Smooth muscle cell of the brain vasculature (primary cell): ENCODE results near the gene CDSN.

Experiments
- DNase-seq: peaks from one replicate; pipeline ENCODE4 v3.0.0-alpha.2; 2012; ENCODE audit warnings: low read depth, low spot score

Gene CDSN

DNA sequence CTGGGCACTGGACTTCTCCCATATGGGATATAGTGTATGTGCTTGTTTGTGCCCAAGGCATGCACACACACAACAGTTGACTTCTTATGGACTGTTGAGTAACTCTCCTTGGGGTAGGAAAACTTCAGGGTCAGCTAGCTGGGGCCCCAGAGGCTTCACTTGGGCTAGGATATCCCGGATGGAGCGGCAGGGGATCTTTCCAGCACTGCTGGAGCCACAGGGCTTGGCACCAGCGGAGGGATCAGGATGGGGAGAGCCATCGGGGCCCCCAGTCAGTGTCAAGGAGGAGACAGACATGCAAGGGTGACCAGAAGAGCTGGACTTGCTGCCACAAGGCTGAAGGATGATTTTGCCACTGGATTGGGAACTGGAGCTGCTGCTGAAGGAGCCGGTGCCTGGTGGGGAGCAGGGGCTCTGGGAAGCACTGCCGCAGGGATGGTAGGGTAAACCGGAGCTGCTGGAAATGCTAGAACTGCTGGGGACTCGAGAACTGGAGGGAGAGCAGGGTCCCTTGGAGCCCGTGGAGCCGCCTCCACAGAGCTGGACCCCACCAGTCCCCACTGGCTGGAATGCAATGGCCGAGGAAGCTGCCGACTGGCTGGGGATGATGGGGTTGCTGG is 4.2 kb downstream of the CDSN start:
- no peak for DNase-seq

DNA sequence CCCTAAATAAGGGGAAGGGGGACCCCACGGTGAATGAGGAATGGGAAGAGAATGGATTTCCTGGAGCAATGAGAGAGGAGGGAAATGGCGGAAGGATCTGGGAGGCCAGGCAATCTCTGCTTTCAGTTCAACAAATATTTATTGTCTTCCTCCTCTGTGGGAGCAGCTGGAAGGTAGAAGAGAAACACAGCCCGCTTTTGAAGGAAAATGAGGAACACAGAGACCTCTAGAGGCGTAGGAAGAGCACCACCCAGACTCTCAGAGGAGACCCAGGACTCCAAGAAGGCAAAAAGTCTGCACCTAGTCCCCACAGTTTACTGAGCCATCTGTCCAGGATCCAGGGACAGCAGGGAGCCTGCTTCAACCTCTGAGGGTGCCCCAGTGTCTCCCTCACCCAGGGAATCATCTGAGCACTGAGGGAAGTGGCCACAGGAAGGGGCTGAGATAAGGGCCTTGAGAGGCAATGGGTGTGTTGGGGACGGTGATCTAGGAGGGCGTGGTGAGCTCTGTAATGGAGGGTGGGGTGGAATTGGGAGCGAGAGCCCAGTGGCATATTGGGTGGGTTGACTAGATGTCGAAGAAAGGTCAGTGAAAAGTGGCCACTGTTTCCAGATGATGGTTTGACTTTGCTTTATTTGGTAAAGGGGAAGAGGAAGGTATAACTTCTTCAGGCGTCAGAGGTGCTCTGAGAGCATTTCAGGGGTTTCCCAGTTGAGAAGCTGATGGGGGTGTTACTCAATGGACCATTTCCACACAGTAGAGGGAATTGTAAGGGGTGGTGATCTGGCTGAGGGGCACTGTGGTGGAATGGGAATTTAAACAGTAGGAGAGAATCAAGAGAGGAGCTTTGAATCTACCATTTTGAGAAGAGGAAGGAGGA is 5.0 kb downstream of the CDSN start:
- no peak for DNase-seq

DNA sequence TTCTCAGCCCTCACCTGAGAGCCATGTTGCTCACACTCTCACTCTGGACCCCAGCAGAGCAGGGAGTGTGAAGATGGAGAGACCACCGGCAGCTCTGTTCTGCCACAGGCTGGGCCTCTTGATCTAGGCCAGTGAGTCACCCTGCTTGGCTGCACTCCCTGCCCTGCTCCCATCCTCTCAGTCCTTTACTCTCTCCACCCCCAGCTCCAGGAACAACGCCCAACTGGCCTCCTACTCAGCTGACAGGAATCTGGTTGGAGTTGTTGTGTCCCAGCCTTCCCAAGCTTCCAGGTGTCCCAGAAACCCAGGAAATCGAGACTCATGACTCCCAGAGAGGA is 5.7 kb downstream of the CDSN start, which contains the start of gene PSORS1C1:
Gene PSORS1C1, plus strand, starts transcription at position 260 of the 338 bp plus-strand sequence. CDS start 14,833 bp downstream, outside the sequence.
- DNase-seq = peak; percentile 85

DNA sequence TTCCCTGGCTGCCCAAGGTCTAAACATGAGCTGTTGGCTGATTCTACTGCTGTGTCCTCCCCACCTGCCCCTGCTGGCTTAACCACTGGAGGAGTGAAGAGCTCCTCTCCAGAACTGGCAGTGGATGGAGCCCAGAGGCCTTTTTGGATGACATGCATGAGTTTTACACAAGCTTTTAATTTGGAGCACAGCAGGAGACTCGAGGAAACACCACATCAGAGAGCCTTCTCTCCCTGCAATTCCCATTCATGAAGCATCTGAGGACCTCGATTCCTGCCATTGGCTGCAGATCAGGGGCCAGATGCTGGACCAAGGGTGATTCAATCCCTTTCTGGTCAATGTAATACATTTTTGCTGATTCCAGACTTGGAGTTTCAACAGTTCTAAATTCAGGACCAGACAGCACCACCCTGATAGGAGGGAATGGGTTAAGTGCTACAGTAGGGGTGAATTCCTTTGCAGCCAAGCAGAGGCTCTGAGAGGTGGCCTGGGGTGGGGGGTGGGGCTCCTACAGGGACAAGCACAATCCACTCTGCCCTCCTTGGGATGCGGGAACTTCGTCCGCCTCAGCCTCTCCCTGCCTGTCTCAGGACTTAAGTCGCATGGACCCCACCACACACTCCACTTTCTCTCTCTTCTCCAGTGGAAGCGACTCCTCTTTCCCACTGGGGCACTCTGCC is 6.2 kb downstream of the CDSN start:
- peak; percentile 69 for DNase-seq

DNA sequence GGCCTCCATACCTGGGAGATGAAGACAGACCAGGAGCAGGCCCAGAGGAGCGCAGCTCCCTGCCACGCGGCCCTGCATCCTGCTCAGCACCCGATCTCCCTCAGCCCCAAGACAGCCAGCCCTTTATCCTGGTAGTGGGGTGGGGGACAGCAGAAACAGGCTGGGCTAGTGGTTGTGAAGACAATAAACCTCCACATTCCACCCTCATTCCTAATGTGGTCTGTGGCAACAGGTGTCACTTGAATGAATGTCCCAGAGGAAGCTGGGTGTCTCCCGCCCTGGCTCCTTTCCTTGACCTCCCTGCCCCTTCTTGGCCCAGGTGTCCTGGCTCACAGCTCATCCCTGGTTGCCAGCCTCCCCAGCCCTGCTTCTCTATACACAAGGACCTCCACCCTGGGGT is 7.8 kb downstream of the CDSN start, which contains the start of gene C6orf15:
Gene C6orf15, minus strand, starts transcription at position 98 of the 400 bp plus-strand sequence. Its CDS starts 20 bp downstream, at position 78.
- DNase-seq = no peak

- DNase-seq = no peak
These were observed 8.5 kb downstream of the CDSN start for GRCh38 chr6:31111712-31112111.

- no peak for DNase-seq
These were observed 9.2 kb downstream of the CDSN start for GRCh38 chr6:31110825-31111582.

DNA sequence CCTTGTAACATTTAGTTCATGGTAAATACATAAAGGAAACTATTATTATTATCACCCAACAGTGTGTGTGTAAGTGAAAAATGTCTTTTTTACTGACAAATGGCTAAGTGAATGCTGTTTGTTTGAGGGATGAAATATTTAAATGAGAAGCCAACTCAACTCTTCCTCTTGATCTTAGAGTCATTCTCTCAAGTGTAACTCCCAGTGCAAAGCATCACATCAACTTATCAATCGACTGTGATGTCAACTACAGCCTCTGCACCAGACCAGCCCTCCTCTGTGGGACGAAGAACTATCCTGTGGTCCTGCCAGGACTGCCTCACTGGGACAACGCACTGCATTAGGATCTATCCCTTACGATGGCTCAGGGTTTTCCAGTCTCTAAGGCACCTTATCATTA is 13.2 kb downstream of the CDSN start:
- no peak for DNase-seq

- DNase-seq = no peak
These were observed 17.1 kb downstream of the CDSN start for GRCh38 chr6:31103136-31103535.

DNA sequence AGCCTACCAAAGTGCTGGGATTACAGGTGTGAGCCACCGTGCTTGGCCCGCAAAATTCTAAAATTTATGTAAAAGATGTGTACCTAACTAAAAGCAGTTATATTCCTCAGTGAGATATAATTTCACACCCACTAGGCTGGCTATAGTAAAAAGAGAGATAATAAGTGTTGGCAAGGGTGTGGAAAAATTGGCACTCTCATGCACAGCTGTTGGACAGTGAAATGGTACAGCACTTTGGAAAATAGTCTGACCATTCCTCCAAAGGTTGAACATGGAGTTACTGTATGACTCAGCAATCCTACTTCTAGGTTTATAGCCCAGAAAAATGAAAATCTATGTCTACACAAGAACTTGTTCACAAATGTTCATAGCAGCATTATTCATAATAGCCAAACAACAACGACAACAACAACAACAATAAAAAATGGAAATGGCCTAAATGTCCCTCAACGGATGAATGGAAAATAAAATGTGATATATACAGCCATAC is 21.8 kb downstream of the CDSN start:
- DNase-seq = no peak

- no peak for DNase-seq
These were observed 23.6 kb downstream of the CDSN start for GRCh38 chr6:31096656-31097055.

DNA sequence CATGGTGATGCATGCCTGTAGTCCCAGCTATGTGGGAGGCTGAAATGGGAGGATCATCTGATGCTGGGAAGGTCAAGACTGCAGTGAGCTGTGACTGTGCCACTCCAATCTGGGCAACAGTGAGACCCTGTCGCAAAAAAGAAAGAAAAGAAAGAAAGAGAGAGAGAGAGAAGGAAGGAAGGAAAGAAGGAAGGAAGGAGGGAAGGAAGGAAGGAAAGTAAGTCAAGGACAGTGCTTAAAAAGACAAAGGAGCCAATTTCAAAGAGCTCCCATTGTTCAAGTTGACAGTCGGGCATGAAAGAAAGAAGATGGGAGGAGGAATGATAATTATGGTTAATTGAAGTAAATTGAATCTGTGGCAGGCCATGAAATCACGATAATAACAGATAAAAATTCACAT is 24.0 kb downstream of the CDSN start:
- DNase-seq = no peak

DNA sequence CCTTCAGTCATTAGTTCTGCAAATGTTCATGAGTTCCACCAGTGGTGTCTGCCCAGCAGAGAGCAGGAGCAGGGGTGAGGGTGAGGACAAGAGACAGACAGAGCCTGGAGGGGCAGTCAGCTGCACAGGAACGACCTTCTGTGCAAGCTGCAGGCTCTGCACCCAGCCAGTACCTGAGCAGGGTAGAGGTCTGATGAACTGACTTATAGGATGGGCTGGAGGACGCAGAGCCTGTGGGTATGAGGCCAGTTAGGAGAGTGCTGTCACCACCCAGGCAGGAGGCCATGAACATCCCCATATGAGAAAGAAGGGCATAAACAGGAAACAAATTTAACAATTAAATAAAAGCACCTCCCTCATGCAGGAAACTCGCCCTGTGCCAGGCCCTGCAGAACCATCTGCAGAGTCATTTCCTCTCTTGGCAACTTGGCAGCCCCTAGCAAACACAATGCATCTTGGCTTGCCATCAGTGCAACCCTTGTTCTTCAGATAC is 25.8 kb downstream of the CDSN start:
- DNase-seq = no peak

DNA sequence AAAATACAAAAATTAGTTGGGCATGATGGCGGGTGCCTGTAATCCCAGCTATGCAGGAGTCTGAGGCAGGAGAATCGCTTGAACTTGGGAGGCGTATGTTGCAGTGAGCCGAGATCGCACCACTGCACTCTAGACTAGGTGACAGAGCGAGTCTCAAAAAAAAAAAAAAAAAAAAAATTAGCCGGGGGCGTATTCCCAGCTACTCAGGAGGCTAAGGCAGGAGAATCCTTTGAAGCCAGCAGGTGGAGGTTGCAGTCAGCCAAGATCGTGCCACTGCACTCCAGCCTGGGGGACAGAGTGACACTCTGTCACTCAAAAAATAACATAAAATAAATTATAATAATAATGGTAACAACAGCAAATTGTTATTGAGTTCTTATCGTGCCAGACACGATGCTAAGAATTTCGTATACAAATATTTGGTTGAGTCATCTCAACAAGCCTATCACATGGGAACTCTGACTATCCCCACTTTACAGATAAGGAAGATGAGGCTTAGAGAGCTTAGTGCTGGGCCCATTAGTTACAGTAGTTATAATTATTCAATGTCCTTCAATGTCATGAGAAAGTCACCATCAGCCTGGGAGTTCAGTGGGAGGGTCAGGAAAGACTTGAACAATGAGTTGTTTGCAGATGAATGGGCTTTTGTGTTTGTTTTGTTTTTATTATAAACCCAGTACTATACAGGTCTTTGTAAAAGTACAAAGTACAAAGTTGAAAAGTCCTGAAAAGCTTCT is 27.3 kb downstream of the CDSN start:
- no peak for DNase-seq

DNA sequence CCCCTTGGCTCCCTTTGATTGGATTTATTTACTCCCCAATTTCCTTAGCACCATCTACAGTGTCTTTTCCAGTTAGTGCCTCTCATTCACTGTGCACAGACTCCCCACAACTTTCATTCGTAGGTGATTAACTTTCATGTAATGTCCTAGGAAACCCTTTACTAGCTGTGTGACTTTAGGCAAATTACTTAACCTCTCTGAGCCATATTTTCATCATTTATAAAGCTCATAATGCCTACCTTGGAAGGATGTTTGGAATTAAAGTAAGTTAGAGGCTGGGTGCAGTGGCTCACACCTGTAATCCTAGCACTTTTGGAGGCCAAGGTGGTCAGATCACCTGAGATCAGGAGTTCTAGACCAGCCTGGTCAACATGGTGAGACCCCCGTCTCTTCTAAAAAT is 28.0 kb downstream of the CDSN start:
- DNase-seq = no peak

- DNase-seq = no peak
These were observed 28.6 kb downstream of the CDSN start for GRCh38 chr6:31091680-31092079.

GRCh38 chr6:31090973-31091364 is 29.3 kb downstream of the CDSN start:
- DNase-seq = no peak

- DNase-seq = no peak
These were observed 29.8 kb downstream of the CDSN start for GRCh38 chr6:31090275-31090972.

- no peak for DNase-seq
These were observed 32.7 kb downstream of the CDSN start for GRCh38 chr6:31087494-31088089.
